Tibial nerve (tissue), 4 donors: ENCODE results near the gene SCN9A. TPM values are rescaled to one million over a fixed set of nuclear protein-coding genes. Genes with fewer than 3 reads are reported as not detected.

Experiments used
- DNase-seq, 2 donors: peaks; one replicate each; pipeline ENCODE4 v3.0.0-alpha.2; 2019; ENCODE audit warnings: low spot score in 2 of 2
- H3K27ac ChIP-seq, 4 donors: fragments of 200-600 bp; sonication (generic) in 3 of 4; one replicate each; pipeline ENCODE4 v1.5.1; 2017 to 2019; ENCODE audit warnings: mild to moderate bottlenecking in 1 of 4
- H3K27me3 ChIP-seq, 2 donors: fragments of 200-600 bp; sonication (generic) in 1 of 2; one replicate each; pipeline versions ENCODE4 v1.5.1 to v1.6.0; 2017 to 2019
- H3K36me3 ChIP-seq, 3 donors: fragments of 200-600 bp; sonication (generic); one replicate each; pipeline ENCODE4 v1.5.1; 2018 to 2019
- H3K4me1 ChIP-seq, 4 donors: fragments of 200-600 bp; sonication (generic) in 3 of 4; one replicate each; pipeline ENCODE4 v1.5.1; 2017 to 2019
- H3K4me3 ChIP-seq, 4 donors: fragments of 200-600 bp; sonication (generic) in 3 of 4; one replicate each; pipeline ENCODE4 v1.5.1; 2017 to 2019; ENCODE audit warnings: mild to moderate bottlenecking in 1 of 4, moderate library complexity in 1 of 4
- H3K9me3 ChIP-seq, 4 donors: fragments of 200-600 bp; sonication (generic) in 3 of 4; one replicate each; pipeline ENCODE4 v1.5.1; 2017 to 2019
- EP300 ChIP-seq, 2 donors: sonication (generic); formaldehyde crosslinking; IDR thresholded peaks; one replicate each; pipeline ENCODE4 v1.6.1; 2017; ENCODE audit warnings: antibody characterized with exemption in 2 of 2, mild to moderate bottlenecking in 1 of 2
- POLR2A ChIP-seq, 2 donors: fragments of 450-650 bp; IDR thresholded peaks; one replicate each; pipeline ENCODE4 v1.6.1; 2017; ENCODE audit warnings: antibody characterized with exemption in 2 of 2, mild to moderate bottlenecking in 2 of 2, moderate library complexity in 2 of 2
- WGBS, 2 donors: methylation state at CpG; one replicate each; pipeline ENCODE4 v1.1.5; 2018; 5-methylcytosine and 5-hydroxymethylcytosine counted together
- total RNA-seq, 4 donors: library from RNA; depleted of rRNA; stranded (reverse); fragments of >200 nt; gene quantifications; one replicate each; pipeline ENCODE4 v1.1.0, GENCODE V29; 2016
- TF ChIP-seq, protein P1 (sequence below), 5 experiments: fragments of 200-600 bp in 3 of 5; fragments of 450-650 bp in 2 of 5; sonication (generic) in 3 of 5; IDR thresholded peaks; one replicate each; pipeline ENCODE4 v1.5.1; 2016 to 2019; ENCODE audit warnings: antibody characterized with exemption in 5 of 5, mild to moderate bottlenecking in 3 of 5, moderate library complexity in 2 of 5

SCN9A gene
- total RNA-seq, 4 donors from 2014 or later, result 8.2 to 36.1 (median 17.2) TPM

DNA sequence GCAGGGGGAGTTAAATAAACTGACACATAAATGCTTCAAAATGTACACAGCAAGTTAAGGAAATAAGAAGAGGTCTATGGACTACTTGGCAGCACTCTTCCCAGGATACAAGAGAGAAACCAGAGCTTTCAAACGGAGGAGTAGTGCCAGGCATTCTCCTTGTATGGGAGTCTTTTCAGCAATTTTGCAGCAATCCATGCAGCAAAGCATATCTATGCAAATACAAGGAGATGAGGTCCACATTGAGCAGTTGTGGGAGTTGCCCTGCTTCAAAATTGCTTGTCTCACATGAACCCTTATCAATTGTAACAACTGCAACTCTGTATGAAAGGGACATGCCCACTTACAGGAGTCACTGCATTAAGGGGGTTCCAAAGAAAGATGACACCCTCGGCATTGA, 37.8 kb downstream of the SCN9A start:
- 68 to 70% methylated on average over 2 of the region's 2 CpGs for WGBS, 2 donors
- Histone ChIP-seq H3K27ac (no peak overlapping the region), H3K4me3 (no peak overlapping the region), H3K9me3 (no peaks in the 10 kb centered on the region), H3K36me3 (no peaks in the 10 kb centered on the region), H3K27me3 (no peaks in the 10 kb centered on the region), H3K4me1 (peaks cover 0 to 4% (median 0%) of the 10 kb centered on the region in 4 donors)
- no peak for DNase-seq
- TF ChIP-seq EP300 (IDR thresholded peaks at IDR 0.05) (no peak), POLR2A (IDR thresholded peaks at IDR 0.05) (no peak)
- TF ChIP-seq, protein P1, sequence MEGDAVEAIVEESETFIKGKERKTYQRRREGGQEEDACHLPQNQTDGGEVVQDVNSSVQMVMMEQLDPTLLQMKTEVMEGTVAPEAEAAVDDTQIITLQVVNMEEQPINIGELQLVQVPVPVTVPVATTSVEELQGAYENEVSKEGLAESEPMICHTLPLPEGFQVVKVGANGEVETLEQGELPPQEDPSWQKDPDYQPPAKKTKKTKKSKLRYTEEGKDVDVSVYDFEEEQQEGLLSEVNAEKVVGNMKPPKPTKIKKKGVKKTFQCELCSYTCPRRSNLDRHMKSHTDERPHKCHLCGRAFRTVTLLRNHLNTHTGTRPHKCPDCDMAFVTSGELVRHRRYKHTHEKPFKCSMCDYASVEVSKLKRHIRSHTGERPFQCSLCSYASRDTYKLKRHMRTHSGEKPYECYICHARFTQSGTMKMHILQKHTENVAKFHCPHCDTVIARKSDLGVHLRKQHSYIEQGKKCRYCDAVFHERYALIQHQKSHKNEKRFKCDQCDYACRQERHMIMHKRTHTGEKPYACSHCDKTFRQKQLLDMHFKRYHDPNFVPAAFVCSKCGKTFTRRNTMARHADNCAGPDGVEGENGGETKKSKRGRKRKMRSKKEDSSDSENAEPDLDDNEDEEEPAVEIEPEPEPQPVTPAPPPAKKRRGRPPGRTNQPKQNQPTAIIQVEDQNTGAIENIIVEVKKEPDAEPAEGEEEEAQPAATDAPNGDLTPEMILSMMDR (IDR thresholded peaks at IDR 0.05), result no peak

DNA sequence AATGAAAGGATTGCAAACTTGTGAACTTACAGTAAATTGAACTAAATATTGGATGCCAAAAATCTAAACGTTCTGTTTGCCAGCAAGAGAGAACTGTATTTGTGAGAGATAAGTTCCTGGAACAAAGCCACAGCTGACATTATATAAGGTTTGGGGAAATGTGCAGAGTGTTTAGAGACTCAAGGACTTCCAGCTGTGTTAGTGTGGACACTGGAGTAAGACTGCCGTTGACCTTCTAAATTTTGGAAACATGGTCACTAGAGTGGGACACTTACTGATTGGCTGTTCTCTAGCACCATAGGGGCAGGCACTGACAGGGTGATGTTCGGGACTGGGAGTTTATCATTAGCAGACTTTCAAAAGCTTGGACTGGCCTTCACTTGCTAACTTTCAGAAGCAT, 40.5 kb downstream of the SCN9A start:
- no peaks in the 10 kb centered on the region for H3K27me3 ChIP-seq
- H3K9me3 ChIP-seq, result no peaks in the 10 kb centered on the region
- WGBS, 2 donors, result 35 to 38% methylated on average over 3 of the region's 3 CpGs
- no peak for DNase-seq
- no peaks in the 10 kb centered on the region for H3K36me3 ChIP-seq
- H3K4me1 ChIP-seq, result no peaks in the 10 kb centered on the region
- H3K4me3 ChIP-seq, result no peak overlapping the region
- no peak overlapping the region for H3K27ac ChIP-seq
- TF ChIP-seq POLR2A (IDR thresholded peaks at IDR 0.05), result no peak

DNA sequence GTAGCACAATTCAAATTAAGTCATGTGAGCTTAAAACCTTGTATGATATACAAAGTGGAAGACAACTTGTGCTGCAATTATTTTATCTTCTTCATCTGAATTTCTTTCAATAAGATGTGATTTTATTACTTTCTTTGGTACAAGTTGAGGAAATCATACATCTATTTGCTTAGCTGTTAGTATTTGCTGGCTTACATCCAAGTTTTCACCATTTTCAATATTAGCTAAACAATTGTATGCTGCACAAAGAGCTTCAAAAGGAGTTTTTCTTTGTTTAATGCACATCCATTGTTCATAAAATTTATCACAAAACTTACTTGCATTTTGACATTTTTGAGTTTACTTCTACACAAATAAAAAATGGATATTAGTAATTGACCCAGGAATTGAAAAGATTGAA, 40.9 kb downstream of the SCN9A start:
- no peak for DNase-seq
- Histone ChIP-seq H3K4me3 (no peak overlapping the region), H3K9me3 (no peaks in the 10 kb centered on the region), H3K36me3 (no peaks in the 10 kb centered on the region), H3K27me3 (no peaks in the 10 kb centered on the region), H3K27ac (no peak overlapping the region), H3K4me1 (no peaks in the 10 kb centered on the region)
- TF ChIP-seq, protein P1 (IDR thresholded peaks at IDR 0.05), result no peak
- TF ChIP-seq EP300 (IDR thresholded peaks at IDR 0.05), result no peak
- no peak for TF ChIP-seq POLR2A (IDR thresholded peaks at IDR 0.05)

DNA sequence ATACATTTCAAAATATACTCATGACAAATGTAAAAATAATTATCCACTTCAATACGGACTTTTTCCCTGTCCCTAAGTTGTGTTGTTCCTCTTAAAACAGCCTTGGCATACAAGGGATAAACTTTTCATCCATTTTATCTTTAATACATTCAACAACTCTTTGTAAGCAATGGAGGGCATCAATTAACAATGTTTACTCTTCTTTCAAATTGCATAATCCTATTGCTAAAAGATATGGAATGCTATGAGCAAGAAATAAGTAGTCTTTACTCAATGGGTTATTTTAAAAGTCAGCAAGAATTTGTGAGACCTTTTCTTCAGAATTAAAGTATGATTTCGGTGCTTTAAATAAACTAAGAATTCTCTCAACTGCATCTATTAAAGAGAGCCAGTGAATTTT, 41.9 kb downstream of the SCN9A start:
- H3K27ac ChIP-seq, result no peak overlapping the region
- 45 to 56% methylated on average over 2 of the region's 2 CpGs for WGBS, 2 donors
- H3K9me3 ChIP-seq, result no peaks in the 10 kb centered on the region
- no peaks in the 10 kb centered on the region for H3K36me3 ChIP-seq
- no peaks in the 10 kb centered on the region for H3K27me3 ChIP-seq
- TF ChIP-seq POLR2A (IDR thresholded peaks at IDR 0.05) (no peak), EP300 (IDR thresholded peaks at IDR 0.05) (no peak)
- TF ChIP-seq, protein P1 (IDR thresholded peaks at IDR 0.05), result no peak
- H3K4me1 ChIP-seq, result no peaks in the 10 kb centered on the region
- no peak for DNase-seq
- no peak overlapping the region for H3K4me3 ChIP-seq

DNA sequence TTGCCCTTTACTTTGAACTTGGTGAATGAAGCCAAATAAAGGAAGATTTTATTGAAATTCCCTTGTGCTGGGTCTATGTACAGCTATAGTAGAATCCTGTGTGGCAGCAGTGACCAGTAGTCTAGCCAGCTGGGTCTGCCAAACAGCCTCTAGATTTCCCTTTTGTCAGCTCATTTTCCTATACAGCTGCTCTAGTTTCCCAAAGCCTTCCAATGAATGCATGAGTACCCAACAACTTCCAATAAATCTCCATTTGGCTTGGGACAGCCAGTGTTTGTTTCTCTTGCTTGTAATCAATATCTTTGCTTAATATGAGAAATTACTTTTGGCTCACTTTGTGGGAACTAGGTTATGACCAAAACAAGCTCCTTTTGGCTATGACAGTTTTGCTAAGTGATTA, 43.6 kb downstream of the SCN9A start:
- Histone ChIP-seq H3K27me3 (no peaks in the 10 kb centered on the region), H3K4me1 (no peaks in the 10 kb centered on the region), H3K36me3 (no peaks in the 10 kb centered on the region), H3K4me3 (no peak overlapping the region), H3K9me3 (no peaks in the 10 kb centered on the region), H3K27ac (no peak overlapping the region)
- TF ChIP-seq, protein P1 (IDR thresholded peaks at IDR 0.05), result no peak
- TF ChIP-seq POLR2A (IDR thresholded peaks at IDR 0.05) (no peak), EP300 (IDR thresholded peaks at IDR 0.05) (no peak)
- no peak for DNase-seq

DNA sequence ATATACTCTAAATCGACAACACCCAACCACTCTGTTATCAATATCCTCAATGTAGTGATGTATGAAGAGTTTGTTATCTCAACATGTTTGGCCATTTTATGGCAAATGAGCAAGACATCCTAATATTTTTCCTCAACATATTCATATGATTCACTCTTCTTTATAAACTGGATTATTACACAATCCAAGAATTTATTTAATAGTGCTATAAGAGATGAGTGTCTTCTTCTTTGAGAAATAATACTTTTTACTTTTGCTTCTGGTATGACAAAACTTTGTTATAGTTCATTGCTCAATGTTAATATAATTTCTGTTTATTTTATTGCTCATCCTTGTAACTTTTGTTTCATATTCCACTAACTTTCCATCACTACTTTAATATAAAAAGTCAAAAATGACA, 44.3 kb downstream of the SCN9A start:
- Histone ChIP-seq H3K27me3 (no peaks in the 10 kb centered on the region), H3K4me3 (no peak overlapping the region), H3K36me3 (no peaks in the 10 kb centered on the region), H3K4me1 (no peaks in the 10 kb centered on the region), H3K27ac (no peak overlapping the region), H3K9me3 (no peaks in the 10 kb centered on the region)
- TF ChIP-seq, protein P1 (IDR thresholded peaks at IDR 0.05), result no peak
- TF ChIP-seq EP300 (IDR thresholded peaks at IDR 0.05) (no peak), POLR2A (IDR thresholded peaks at IDR 0.05) (no peak)
- WGBS, 2 donors, result 98 to 100% methylated on average over 1 of the region's 1 CpG
- DNase-seq, result no peak
